Activated T-helper 1 cell treated with Interleukin-2 at 50 U/mL for 16 hours (primary cell): ENCODE results near the gene ABI2.
"Not testable (repeated sequence)": the region's sequence is repeated elsewhere in the genome, so short reads cannot be mapped to it uniquely, and the experiment has no call there.

ENCODE experiments used
- DNase-seq: peaks from one replicate; pipeline ENCODE4 v3.0.0-alpha.2; 2020; ENCODE audit warnings: low read depth

ABI2 gene

DNA sequence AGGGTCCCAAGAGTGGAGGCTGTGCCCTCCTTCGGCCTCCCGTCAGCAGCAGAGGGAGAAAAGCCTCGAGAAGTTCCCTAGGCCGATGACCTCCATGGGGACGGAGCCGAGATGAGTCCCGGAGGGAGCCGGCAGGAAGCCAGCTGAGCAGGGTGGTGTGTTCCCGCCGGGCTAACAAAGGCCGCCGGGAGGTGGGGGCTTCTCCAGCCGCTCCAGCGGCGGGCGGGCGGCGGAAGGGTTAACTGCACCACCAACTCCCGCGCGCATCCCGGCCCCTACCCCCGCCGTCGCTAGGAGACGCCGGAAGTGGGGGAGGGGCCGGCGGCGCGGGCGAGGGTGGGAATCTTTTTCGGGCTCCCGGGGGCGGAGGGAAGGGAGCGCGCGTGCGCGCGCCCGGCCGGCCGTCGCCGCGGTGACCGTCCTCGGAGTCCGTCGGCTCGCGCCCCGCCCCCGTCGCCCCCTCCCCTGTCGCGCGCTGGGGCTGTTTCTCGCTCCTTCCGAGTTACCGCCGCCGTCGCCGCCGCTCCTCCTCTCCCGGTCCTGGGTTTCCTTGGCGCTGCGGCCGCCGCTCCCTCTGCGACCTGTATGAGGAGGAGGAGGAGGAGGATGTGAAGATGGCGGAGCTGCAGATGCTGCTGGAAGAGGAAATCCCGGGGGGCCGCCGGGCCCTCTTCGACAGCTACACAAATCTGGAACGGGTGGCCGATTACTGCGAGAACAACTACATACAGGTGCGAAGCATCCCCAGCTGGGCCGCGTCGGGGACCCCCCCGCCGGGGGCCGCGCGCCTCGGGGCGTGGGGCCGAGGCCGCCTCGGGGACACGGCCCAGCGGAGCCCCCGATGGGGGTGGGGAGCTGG is at the start of gene ABI2:
TSS of gene ABI2 (plus strand) at position 494 of the 859 bp plus-strand sequence. CDS start at position 615, 121 bp downstream.
- DNase-seq: peak; percentile 49

DNA sequence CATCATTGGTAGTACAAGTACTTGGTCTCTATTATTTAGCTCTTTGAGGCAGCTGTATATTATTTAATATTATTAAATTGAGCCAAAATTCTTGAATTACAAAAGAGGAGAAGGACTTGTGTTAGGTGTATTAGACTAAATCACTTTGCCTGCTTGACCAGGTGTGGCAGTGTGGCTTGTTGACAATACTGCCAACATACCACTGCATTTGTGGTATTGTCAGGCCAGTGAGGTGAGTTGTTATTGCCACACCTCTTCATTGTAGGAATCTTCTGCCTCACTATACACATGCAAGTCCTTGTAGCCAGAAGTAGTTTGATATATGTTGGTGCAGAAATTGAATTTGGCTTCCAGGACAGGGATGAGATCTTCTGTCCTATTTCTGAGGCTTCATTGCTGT is 48.9 kb upstream of the ABI2 start:
- no peak for DNase-seq

DNA sequence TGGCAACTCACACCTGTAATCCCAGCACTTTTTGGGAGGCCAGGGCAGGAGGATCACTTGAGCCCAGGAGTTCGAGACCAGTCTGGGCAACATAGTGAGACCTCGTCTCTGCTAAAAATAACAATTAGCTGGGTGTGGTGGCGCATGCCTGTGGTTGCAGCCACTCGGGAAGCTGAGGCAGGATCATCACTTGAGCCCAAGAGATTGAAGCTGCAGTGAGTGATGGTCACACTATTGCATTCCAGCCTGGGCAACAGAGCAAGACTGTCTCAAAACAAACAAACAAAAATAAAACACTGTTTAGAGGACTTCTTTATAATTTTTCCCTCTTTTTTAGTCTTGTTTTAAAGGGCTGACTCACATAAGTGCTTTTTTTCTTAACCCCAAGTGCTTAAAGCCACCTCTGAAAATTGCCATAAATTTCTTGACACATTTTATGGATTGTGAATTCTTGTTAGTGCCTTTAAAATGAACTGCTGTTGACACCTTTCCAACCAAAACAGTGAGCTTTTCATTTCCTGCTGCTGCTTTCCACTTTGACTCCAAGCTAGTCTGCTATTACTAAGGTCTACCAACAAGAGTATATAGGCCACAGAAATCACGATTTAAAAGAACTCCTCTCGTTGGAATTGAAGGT is 47.6 kb upstream of the ABI2 start:
- DNase-seq: no peak

DNA sequence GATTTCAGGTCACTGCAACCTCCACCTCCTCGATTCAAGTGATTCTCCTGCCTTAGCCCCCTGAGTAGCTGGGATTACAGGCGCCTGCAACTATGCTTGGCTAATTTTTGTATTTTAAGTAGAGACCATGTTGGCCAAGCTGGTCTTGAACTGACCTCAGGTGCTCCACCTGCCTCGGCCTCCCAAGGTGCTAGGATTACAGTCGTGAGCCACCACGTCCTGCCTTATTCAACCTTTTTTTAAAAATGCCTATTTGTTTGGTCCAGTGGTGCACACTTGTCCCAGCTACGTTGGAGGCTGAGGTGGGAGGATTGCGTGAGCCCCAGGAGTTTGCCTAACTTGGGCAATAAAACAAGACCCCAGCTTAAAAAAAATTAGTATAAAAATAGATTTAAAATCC is 46.1 kb upstream of the ABI2 start:
- DNase-seq: no peak

DNA sequence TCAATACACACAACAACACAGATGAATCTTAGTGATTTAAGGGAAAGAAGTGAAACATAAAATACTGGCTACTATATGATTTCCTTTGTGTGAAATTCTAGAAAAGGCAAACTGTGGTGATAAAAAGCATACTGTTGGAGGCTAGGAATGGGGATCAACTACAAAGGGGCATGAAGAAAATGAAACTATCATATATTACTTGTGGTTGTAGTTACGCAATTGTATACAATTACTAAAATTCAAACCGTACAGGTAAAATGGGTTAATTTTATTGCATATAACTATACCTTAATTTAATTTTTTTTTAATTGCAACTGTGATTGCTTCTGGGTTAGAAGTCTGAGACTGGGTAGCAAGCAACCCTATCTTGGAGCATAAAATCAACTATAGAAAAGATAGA is 41.7 kb upstream of the ABI2 start:
- no peak for DNase-seq

DNA sequence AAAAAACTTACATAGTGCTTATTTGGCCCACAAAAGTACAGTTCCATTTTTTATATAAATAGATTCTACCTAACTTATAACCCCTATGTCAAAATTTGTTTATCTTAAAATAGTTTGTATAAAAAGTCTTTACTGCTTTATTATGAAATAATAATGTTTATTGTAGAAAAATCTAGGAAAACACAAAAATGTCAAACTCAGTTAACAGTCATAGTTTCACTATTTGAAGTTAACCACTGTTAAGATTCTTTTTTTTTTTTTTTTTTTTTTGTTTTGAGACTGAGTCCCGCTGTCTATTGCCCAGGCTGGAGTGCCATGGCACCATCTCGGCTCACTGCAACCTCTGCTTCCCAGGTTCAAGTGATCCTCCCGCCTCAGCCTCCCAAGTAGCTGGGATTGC is 26.5 kb upstream of the ABI2 start:
- no peak for DNase-seq

DNA sequence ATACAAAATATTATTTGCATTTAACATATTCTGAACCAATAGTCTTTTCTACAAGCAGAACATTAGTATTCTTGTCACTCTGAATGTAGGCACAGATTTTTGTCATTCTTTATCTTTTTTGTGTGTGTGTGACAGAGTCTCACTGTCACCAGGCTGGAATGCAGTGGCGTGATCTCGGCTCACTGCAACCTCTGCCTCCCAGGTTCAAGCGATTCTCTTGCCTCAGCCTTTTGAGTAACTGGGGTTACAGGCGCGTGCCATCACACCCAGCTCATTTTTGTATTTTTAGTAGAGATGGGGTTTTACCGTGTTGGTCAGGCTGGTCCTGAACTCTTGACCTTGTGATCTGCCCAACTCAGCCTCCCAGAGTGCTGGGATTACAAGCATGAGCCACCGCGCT is 25.6 kb upstream of the ABI2 start:
- not testable (repeated sequence) for DNase-seq

DNA sequence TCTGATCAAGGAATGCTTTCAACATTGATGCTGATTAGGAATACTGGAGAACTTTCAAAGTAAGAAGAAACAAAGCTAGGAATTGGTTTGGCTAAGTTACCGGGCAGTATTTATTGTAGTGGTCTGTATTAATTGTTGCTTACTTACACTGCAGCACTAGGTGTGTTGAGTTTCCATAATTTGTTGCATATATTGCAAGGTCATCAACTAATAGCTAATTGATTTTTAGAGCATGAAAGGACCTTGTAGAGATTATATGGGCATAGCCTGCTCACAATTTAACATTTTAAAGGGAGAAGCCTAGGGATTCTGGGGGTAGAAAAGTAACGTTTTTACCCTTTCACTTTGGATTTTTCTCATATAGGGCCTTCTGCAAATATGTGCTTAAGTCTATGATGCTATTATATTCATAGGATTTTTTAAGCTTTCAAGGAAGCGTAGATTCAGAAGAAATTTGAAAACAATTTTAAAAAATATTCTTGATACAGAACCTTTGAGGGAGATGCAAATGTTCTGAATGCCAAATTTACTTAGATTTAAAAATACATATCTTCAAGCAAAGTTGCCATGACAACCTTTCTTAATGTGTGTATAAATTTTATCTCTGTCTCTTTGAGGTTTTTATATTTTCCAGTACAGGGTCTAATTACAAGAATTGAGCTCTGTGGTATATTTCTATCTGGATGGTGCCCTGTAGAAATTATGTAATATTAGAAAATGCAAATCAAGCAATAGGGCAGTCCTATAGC is 17.3 kb upstream of the ABI2 start:
- DNase-seq: no peak

DNA sequence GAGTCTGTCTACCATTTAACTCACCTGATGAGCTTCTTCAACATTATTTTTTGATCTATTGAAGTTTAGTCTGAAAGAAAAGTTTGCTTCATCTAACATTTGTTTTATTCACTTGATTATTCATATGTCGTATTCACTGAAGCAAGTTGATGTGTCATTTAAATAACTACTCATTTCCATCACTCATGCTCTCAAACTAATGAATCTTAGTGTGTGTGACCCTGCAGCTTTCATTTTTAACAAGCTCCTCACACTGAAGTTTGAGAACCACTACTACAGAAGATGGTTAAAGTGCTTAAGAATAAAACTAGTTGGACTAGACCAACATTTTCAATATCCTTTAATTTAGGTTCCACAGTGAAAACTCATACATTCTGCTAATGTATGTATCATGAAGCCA is 1.8 kb upstream of the ABI2 start:
- DNase-seq: no peak

DNA sequence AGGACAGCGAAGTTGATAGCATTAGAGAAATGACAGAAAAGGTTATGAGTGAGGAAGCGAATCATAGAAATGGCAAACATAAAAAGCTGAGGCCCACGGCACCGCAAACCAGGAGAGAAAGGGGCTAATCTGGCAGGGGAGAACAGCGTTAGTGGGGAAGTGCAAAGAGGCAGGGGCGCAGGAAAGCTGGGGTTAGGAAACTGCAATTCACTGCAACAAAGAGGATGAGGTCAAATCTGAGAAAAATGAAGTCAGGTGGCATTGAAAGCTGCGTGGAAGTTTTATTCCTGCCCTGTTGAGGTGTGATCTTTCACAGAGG is 653 bp upstream of the ABI2 start:
- no peak for DNase-seq

DNA sequence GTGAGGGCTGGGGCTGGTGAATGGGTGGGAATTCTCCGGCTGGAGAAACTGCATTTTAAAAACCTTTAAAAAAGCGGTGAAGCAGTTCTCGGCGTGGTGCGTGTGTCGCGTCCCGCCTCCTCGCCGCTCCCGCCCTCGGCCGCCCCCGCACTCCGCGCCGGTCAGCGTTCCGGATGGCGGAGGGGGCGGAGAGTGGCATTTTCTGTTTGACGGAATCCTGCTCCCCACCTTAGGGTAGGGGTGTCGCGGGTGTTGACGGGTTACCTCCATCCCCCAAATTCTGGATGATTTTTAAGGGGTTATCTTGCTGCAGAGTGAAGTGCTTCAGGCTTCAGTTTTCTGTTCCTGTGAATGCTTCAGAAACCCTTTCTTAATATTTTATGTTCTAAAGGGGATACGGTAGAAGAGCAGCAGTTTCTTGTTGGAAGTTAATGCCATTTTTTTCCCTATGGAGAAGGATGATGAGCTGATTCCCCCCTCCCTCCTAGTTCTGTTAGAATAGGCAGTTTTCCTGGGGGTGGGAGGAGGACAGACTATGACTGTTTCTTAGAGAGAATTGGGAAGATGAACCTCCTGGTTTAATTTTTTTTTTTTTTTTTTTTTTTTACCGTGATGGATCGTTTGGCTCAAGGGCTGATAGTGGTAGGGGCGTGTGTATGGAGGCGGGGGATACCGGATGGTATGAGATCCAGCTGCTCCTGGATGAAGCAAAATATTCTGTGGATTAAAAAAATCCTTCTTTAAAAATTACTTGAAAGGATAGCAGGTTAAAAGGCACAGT is 756 bp downstream of the ABI2 start:
- peak; percentile 5 for DNase-seq

DNA sequence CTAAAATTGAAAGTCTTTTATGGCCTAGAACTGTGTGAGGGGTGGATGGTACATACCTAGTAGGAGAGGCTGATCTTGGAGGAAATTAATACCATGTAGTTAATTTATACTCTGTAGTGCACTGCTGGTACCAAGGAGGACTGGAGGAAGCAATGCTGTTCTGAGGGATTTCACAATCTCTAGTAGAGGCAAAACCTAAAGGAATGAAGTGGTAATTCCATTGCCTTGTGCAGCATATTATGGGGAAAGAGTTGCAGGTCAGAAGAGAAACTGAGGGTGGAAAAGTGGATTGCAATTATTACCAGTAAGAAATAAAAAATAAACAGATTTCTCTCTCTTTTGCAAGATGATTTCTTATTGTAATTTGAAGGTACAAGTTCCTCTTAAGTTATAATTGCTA is 2.2 kb downstream of the ABI2 start:
- no peak for DNase-seq

DNA sequence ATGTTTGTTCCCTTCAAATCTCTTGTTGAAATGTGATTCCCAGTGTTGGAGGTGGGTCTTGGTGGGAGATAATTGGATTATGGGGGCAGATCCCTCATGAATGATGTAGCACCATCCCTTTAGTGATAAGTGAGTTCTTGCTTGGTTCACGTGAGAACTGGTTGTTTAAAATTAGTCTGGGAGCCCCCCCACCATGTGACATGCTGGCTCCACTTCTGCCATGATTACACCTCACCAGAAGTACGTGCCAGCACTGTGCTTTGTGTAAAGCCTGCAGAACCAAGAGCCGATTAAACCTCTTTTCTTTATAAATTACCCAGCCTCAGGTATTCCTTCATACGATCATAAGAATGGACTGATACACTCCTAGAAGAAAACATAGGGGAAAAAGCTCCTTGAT is 10.1 kb downstream of the ABI2 start:
- no peak for DNase-seq

DNA sequence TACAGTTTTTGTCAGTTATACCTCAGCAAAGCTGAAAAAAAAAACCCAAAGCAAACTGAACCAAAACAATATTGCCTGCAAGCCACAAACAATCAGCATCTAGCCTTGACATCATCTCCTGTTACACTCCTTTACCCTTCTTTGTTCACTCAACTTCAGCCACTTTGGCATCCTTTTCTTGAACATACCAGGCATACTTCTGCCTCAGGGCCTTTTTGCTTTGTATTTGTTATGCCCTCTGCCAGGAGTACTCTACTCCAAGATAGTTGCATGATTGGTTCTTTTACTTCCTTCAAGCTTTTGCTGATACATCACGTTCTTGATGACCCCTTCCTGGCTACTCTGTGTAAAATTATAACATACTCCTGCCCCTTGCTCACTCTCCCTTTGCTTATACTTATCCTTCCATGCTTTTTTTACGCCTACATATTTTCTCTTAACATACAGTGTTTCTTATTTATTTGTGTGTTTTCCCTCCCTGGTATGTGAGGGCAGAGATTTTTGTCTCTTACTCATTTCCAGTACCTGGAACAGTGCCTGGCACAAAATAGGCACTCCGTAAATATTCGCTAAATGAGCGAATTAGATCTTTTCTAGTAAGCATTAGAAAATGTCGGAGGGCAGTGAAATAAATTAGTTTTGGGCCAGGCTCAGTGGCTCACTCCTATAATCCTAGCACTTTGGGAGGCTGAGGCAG is 12.7 kb downstream of the ABI2 start:
- no peak for DNase-seq

DNA sequence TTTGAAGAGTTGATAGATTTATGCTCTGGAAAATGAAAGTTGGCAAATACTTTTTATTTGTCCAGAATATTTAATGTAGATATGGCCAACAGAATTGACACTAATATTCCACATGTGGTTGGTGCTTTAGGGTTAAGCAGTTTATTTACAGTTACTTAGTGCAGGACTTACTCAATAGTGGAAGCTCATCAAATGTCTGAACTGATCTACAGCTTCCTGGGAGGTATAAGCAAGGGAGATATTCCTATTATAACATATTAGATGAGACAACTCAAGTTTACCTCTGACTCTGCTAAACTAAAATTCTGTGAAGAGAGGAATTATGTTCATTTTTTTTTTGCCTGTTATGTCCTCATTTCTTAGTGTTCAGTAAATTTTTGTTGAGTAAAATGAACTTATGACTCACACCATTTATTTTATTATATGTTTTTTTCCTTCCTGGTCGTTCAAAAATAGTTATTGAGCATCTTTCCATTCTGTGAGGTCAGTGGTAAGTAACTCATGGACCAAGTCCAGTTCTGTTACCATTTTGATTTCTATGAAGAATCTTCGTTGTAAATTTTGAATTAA is 13.6 kb downstream of the ABI2 start:
- DNase-seq: no peak

DNA sequence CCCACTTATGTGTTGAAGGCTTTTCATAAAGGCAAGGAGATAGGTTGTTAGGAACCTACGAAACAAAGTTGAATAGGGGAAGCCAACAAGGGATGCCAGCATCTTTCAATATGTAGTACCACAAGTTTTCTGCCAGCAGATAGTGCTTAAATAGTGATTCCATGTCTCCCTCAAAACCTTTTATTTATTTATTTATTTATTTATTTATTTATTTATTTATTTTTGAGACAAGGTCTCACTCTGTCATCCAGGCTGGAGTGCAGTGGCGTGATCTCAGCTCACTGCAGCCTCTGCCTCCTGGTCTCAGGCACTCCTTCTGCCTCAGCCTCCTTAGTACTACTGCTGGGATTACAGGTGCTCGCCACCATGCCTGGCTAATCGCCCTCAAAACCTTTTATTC is 14.2 kb downstream of the ABI2 start:
- DNase-seq: not testable (repeated sequence)

DNA sequence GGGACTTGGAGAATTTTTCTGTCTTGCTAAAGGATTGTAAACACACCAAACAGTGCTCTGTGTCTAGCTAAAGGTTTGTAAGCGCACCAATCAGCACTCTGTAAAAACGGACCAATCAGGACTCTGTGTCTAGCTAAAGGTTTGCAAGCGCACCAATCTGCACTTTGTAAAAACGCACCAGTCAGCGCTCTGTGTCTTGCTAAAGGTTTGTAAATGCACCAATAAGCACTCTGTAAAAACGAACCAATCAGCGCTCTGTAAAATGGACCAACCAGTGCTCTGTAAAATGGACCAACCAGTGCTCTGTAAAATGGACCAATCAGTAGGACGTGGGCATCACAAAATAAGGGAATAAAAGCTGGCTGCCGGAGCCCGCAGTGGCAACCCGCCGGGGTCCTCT is 16.5 kb downstream of the ABI2 start:
- no peak for DNase-seq

DNA sequence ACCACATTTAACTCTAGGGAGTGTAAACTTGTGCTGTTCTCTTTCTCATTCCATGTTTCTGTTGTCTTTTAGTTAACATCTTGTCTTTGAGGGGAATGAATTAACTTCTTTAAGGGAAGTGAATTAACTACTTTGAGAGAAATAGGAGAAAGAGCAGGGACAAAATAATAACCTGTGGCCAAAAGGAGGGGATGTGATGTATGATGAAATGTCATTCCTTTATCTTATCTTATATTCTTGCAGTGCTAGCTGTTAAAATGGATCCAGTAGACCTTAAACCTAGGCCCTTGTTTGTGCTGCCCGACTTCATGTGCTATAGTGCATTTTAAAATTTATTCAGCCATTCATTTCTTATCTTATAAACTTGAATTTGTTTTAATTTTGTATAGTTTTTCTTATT is 18.4 kb downstream of the ABI2 start:
- no peak for DNase-seq

DNA sequence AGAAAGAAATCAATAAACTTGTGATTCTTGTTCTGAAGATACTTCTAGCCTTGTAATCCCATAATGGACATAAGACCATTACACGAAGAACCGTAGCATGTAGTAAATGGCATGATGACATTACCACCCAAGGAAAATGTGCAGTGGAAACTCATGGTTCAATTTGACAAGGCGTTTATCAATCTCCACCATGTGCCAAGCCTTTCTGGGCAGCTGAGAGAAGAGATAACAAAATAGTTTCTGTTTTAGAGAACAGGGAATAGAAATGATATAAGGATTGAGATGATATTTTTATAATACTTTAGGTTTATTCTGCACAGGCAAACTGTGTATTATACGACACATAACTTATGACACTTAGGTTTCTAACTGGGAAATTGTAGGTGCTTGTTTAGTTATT is 19.2 kb downstream of the ABI2 start:
- no peak for DNase-seq

DNA sequence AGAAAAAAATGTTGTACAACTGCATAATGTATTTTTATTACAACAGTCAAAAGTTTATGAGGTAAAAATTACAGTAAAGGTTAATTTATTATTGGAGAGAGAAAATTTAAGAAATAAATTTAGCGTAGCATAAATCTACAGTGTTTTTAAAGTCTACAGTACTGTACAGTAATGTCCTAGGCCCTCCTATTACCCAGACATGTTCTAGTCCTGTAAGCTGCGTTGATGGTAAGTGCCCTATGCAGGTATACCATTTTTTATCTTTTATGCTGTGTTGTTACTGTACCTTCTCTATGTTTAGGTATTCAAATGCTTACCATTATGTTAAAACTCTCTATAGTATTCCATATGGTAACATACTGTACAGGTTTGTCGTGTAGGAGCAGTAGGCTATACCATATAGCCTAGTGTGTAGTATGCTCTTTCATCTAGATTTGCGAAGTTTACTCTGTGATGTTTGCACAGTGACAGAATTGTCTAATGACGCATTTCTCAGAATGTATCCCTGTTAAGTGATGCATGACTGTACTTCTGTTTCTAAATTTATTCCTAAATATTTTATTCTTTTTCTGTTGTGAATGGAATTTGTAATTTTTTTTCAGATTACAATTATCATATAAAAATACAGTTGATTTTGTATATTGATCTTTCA is 24.5 kb downstream of the ABI2 start:
- DNase-seq: no peak

DNA sequence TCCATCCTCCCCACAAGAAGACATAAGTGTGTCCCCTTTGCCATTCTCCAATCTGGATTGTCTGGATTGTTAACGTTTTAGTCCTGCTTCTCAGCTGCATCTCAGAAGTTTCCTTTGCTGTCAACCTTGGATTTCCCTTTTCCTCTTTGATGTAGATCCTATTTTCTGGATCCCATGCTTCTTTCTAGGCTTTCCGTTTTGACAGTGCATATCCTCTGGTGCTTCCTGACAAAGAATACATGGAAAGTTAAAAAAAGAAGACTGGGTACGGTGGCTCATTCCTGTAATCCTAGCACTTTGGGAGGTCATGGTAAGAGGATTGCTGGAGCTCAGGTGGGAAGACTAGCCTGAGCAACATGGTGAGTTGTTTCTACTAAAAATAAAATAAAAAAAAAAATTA is 26.8 kb downstream of the ABI2 start:
- DNase-seq: no peak
